GM12872 (cell line): ENCODE results near the gene ZNF628.

Experiments
- CTCF ChIP-seq: IDR thresholded peaks from 3 replicates; pipeline ENCODE4 v1.5.1; 2011; ENCODE audit warnings: low read depth, mild to moderate bottlenecking, low read length, moderate library complexity; ENCODE audit not compliant: insufficient read depth

Gene ZNF628

GRCh38 chr19:55462722-55463121, 13.7 kb upstream of the ZNF628 start:
- no peak for TF ChIP-seq CTCF

- TF ChIP-seq CTCF = no peak
Measured at GRCh38 chr19:55463583-55464031, 12.8 kb upstream of the ZNF628 start.

- no peak for TF ChIP-seq CTCF
Measured at GRCh38 chr19:55464039-55464661, 12.3 kb upstream of the ZNF628 start.

GRCh38 chr19:55464662-55465054, 11.8 kb upstream of the ZNF628 start, which contains the start of gene C19orf85:
Gene C19orf85, minus strand, starts transcription at chr19:55464751. Its CDS starts 197 bp downstream, at chr19:55464554.
- TF ChIP-seq CTCF = no peak

- TF ChIP-seq CTCF = no peak
Measured at GRCh38 chr19:55465460-55466240, 10.8 kb upstream of the ZNF628 start.

- TF ChIP-seq CTCF = no peak
Measured at GRCh38 chr19:55466241-55466614, 10.2 kb upstream of the ZNF628 start.

GRCh38 chr19:55467236-55468053, 9.0 kb upstream of the ZNF628 start:
- peak; percentile 91 for TF ChIP-seq CTCF
